Kidney glomerular epithelial cell (primary cell): ENCODE results near the gene STAG1.
"Not testable (repeated sequence)": the region's sequence is repeated elsewhere in the genome, so short reads cannot be mapped to it uniquely, and the experiment has no call there.

Source experiments
- DNase-seq: peaks from one replicate; lab custom pipeline; 2025; lab: John Stamatoyannopoulos, UW

Gene STAG1

DNA sequence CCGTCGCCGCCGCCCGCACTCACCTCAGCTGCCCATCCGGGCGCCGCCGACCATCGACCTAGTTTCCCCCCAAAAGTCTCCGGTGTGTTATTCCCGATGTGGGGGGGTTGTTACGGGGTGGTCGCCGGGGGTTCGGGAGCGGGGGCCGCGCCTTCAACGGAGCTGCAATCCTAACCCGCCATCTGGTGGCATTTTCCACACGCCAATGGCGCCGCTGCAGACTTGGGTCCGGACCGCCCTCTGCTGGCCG lies at the start of gene STAG1:
Gene STAG1 (minus strand): TSS at position 207 of the 250 bp plus-strand sequence. CDS start 121,480 bp downstream, outside the sequence.
- no peak for DNase-seq

DNA sequence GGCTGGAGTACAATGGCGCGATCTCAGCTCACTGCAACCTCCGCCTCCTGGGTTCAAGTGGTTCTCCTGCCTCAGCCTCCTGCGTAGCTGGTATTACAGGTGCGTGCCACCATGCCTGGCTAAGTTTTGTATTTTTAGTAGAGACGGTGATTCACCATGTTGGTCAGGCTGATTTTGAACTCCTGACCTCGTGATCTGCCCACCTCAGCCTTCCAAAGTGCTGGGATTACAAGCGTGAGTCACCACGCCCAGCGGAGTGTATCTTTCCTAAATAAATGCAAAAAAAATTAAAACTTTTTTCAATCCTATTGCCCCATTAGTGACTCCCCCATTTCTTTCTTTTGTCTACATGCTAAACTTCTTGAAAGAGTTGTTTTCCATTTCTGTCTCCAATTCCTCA lies 49.0 kb upstream of the STAG1 start:
- not testable (repeated sequence) for DNase-seq

GRCh38 chr3:136792556-136793330 lies 40.6 kb upstream of the STAG1 start:
- DNase-seq, result no peak

- DNase-seq, result no peak
Observed at GRCh38 chr3:136790786-136791185, 38.6 kb upstream of the STAG1 start.

GRCh38 chr3:136789976-136790375 lies 37.8 kb upstream of the STAG1 start:
- no peak for DNase-seq

DNA sequence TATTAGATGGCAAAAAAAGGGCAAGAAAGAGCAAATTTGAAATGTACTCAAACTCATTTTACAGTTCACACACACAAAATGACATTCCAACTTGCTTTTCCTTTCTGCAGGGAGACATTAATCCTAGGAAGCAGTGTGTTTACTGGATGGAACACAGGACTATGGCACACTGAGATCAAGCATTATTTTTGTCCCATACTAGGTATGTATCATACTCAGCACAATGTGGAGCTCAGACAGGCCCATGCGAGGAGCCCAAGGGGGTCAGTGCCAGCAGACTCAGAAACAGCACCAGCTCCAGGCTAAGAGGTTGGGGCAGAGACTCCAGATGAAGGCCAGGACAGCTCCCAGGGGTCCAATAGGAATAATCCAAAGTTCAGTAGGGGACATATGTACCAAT lies 36.0 kb upstream of the STAG1 start:
- no peak for DNase-seq

DNA sequence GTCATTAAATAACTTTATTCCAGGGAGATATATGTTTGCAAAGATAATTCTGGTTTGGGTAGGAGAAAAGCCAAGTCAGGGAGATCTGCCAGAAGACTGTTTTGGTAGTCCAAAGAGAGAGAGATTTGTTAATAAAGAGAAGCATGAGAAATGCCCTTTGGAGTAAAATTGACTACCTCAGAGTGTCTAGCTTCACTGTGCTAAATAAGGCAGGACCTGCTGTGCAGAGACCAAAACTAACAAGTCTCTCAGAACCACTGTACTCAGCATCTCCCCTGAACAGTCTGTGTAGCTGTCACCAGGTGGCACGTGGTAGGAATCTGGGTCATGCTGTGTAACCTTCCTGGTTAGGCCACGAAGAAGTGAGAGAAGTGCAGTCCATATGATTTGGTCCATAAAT lies 35.2 kb upstream of the STAG1 start:
- no peak for DNase-seq

DNA sequence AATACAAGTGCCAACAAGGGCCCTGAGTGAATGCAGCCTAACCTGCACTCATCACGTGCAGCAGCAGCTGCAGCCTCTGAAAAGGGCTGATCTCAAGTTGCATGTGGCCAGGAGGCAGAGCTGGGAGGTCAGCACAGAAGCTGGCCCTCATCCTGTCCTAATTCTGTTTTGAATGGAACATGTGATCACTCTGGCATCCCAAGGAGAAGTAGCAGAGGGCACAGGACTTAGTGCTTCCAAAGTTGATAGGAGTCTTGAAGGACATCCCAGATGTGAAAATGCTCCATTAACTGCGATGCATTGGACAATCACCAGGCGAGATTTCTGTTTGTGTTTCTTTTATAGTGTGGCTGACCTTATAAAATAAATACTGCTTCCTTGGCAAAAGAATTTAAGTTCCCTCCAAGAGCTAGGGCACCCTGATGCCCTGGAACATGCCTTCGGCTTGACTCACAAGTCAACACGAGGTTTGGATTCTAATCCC lies 31.6 kb upstream of the STAG1 start:
- no peak for DNase-seq

DNA sequence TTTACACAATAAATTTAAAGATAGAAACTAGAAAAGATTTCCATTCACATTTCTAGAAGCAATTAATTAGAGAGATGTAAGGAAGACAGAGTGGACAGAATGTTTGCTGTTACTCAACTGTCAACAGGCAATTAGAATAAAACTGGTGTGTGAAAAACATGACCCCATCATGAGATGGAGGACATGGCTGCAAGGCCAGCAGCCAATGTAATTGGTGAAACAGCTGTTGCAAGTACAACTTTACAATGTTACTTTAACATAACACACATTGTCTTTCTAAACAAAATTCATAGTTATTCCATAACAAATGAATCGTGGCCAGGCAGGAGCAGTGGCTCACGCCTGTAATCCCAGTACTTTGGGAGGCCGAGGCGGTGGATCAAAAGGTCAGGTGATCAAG lies 28.6 kb upstream of the STAG1 start:
- DNase-seq, result no peak

DNA sequence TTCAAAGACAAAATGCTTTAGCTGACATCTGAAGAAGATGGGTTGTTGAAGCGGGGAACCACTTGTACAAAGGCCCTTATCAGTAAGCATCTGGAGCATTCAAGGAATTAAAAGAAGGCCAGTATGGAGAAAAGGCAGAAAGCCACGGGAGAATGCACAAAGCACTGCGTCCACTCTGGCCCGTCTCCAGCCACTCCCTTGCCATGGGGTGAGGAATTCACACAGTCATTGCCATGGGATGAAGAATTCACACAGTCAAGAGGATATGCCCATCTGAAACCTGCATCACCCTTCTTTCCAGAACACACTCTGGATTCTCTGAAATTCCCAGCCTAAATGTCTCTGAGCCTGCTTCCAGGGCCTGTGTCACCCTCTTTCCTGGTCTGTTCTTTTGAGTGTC lies 26.7 kb upstream of the STAG1 start:
- DNase-seq, result peak; percentile 87

DNA sequence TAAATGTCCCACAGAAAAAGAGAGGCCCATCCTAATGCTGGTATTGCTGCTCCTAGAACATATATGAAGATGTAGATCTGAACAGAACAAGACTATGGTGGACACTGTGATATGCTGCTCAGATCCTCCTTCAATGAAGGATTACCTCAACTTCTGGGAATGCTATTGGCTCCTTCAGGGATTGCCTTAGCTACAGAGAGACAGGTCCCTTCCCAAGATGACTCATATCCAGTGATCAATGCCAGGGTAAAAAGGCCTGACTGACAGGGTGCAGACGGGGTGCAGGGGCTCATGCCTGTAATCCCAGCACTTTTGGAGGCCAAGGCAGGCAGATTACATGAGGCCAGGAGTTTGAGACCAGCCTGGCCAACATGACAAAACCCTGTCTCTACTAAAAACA lies 20.5 kb upstream of the STAG1 start:
- DNase-seq, result peak; percentile 24

GRCh38 chr3:136758160-136759102 lies 6.3 kb upstream of the STAG1 start:
- peak; percentile 17 for DNase-seq

DNA sequence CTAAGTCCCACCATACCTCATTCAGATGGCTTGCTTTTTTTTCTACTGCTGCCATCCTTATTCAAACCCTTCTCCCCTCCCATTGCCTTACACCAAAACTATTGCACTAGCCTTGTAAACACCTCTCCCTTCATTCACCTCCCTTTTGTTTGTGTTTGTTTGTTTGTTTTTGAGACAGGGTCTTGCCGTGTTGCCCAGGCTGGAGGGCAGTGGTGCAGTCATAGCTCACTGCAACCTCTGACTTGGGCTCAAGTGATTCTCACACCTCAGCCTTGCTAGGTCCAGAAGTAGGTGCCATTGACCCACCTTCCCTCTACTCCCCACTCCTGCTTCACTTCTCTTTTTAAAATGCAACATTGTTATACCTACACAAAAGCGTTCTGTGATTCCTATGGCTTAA lies 3.0 kb upstream of the STAG1 start:
- no peak for DNase-seq

- DNase-seq, result peak; percentile 59
Observed at GRCh38 chr3:136753326-136753939, 1.3 kb upstream of the STAG1 start.

- peak; percentile 97 for DNase-seq
Observed at GRCh38 chr3:136752422-136753325, 496 bp upstream of the STAG1 start.

- DNase-seq, result peak; percentile 55
Observed at GRCh38 chr3:136751316-136752171, 634 bp downstream of the STAG1 start.

- DNase-seq, result no peak
Observed at GRCh38 chr3:136750897-136751315, 1.3 kb downstream of the STAG1 start.

DNA sequence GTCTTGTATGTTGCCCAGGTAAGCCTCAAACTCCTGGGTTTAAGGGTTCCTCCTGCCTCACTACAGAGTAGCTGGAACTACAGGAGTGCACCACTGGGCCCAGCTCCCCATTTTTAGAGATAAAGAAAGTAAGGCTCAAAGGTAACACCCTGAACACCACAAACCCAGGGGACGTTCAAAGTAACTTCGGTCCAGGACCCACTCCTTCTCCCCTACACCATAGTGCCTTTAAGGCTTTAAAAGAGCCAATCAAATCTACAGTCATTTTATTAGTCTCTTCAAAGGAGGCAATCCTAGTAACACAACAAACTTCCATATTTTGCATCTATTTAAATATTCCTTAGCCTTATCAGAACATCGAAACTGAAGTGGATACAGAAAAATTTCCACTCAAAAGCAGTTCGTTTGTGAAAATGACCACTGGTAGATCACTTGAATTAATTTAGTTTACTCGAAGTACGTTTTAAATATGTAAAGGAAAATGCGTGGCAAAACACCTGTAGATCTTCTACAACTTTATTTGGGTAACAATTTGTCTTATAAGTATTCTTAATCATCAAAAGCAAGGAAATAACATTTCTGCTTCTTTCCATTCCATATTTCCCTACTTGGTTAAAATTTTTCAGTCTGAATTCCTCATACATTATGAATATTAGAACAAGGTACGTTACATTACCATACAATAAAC lies 1.8 kb downstream of the STAG1 start:
- peak; percentile 28 for DNase-seq

GRCh38 chr3:136749602-136750001 lies 2.6 kb downstream of the STAG1 start:
- DNase-seq, result not testable (repeated sequence)

DNA sequence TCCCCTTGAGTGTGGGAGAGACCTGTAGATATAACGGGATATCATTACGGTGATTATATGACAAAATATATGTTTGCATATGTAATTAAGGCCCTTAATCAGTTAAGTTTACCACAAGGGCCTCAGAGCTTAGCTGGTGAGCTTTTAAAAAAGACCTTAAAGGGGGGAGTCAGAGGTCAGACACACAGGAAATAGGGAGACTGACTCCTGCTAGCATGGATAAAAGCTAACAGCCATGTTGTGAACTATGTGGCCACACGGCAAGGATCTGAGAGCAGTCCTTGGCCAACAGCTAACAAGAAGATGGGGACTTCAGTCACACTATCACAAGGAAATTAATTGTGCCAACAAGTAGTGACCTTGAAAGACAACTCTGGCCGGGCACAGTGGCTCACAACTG lies 3.1 kb downstream of the STAG1 start:
- no peak for DNase-seq
